Neural cell (in vitro differentiated cells): ENCODE data around the gene MLLT11.

ENCODE experiments used
- CTCF ChIP-seq: fragments of 450-650 bp; IDR thresholded peaks from 2 replicates; pipeline ENCODE4 v1.5.1; 2014; ENCODE audit warnings: antibody characterized with exemption, mild to moderate bottlenecking, moderate library complexity; ENCODE audit not compliant: poor library complexity, severe bottlenecking
- EP300 ChIP-seq: fragments of 450-650 bp; conservative IDR thresholded peaks from 2 replicates; pipeline ENCODE4 v1.6.1; 2014; ENCODE audit warnings: antibody characterized with exemption, mild to moderate bottlenecking, moderate library complexity; ENCODE audit not compliant: poor library complexity, severe bottlenecking
- EZH2 ChIP-seq: fragments of 200-600, 300-800 bp; shearing (Covaris generic), sonication (generic); IDR thresholded peaks from 2 replicates; pipeline ENCODE4 v1.6.1; 2014; ENCODE audit warnings: antibody characterized with exemption, low read length, borderline replicate concordance, mild to moderate bottlenecking; ENCODE audit not compliant: insufficient read depth, poor library complexity, severe bottlenecking
- MXI1 ChIP-seq: fragments of 450-650 bp; conservative IDR thresholded peaks from 2 replicates; pipeline ENCODE4 v1.6.1; 2014; ENCODE audit warnings: antibody characterized with exemption, mild to moderate bottlenecking; ENCODE audit not compliant: poor library complexity, severe bottlenecking
- POLR2AphosphoS5 ChIP-seq: IDR thresholded peaks from 2 replicates; pipeline ENCODE4 v1.6.1; 2012
- RAD21 ChIP-seq: fragments of 450-650 bp; conservative IDR thresholded peaks from 2 replicates; pipeline ENCODE4 v1.6.1; 2014; ENCODE audit warnings: antibody characterized with exemption, mild to moderate bottlenecking, moderate library complexity
- SMC3 ChIP-seq: fragments of 450-650 bp; conservative IDR thresholded peaks from 2 replicates; pipeline ENCODE4 v1.6.1; 2014; ENCODE audit warnings: antibody characterized with exemption, mild to moderate bottlenecking, moderate library complexity; ENCODE audit not compliant: poor library complexity
- TAF1 ChIP-seq: IDR thresholded peaks from 2 replicates; pipeline ENCODE4 v1.6.1; 2012; ENCODE audit warnings: low read depth

GRCh38 chr1:151024540-151025146 is 35.6 kb upstream of the MLLT11 start:
- TF ChIP-seq POLR2AphosphoS5 (no peak), EP300 (no peak), CTCF (peak; percentile 69), SMC3 (peak; percentile 77), EZH2 (no peak), RAD21 (peak; percentile 70), MXI1 (no peak), TAF1 (no peak)
